HepG2 (cell line): ENCODE measurements around the gene MT1A. TPM values are rescaled to one million over a fixed set of nuclear protein-coding genes. Genes with fewer than 3 reads are reported as not detected.

Experiments used
- ASH2L ChIP-seq: fragments of 300-600, 200-600 bp; sonication (generic); IDR thresholded peaks from 2 replicates; pipeline ENCODE4 v1.7.0; 2017; ENCODE audit warnings: low read depth, mild to moderate bottlenecking, moderate library complexity, mixed read lengths, low read length; ENCODE audit not compliant: insufficient read length
- ERF ChIP-seq: IDR thresholded peaks from 2 replicates; pipeline ENCODE4 v1.6.1; 2018; ENCODE audit warnings: missing biosample characterization, missing genetic modification reagents
- ESRRA ChIP-seq: sonication (generic); formaldehyde crosslinking; IDR thresholded peaks from 2 replicates; pipeline ENCODE4 v1.5.1; 2020; ENCODE audit warnings: mild to moderate bottlenecking, low read depth, missing genetic modification reagents
- FOXC1 ChIP-seq: sonication (generic); formaldehyde crosslinking; IDR thresholded peaks from 2 replicates; pipeline ENCODE4 v1.8.0; 2022; ENCODE audit warnings: mild to moderate bottlenecking, missing genetic modification reagents, borderline replicate concordance
- GPBP1L1 ChIP-seq: sonication (generic); formaldehyde crosslinking; IDR thresholded peaks from 2 replicates; pipeline ENCODE4 v1.5.0; 2020; ENCODE audit warnings: mild to moderate bottlenecking, missing genetic modification reagents
- HNRNPK ChIP-seq: fragments of 200-400 bp; formaldehyde crosslinking; IDR thresholded peaks from 2 replicates; pipeline ENCODE4 v1.6.1; 2018; ENCODE audit warnings: low read length, low read depth, moderate library complexity, mild to moderate bottlenecking; ENCODE audit not compliant: poor library complexity, severe bottlenecking
- HOXD1 ChIP-seq: sonication (generic); formaldehyde crosslinking; IDR thresholded peaks from 2 replicates; pipeline ENCODE4 v1.5.0; 2020; ENCODE audit warnings: missing genetic modification reagents
- NFE2L1 ChIP-seq: sonication (generic); formaldehyde crosslinking; IDR thresholded peaks from 2 replicates; pipeline ENCODE4 v1.4.0; 2020; ENCODE audit warnings: missing genetic modification reagents, mild to moderate bottlenecking, borderline replicate concordance
- SOX5 ChIP-seq: IDR thresholded peaks from 2 replicates; pipeline ENCODE4 v1.6.1; 2016; ENCODE audit warnings: borderline replicate concordance
- SP4 ChIP-seq: sonication (generic); formaldehyde crosslinking; IDR thresholded peaks from 2 replicates; pipeline ENCODE4 v1.8.1; 2023; ENCODE audit warnings: mild to moderate bottlenecking, missing genetic modification reagents
- SRSF9 ChIP-seq: fragments of 200-400 bp; formaldehyde crosslinking; IDR thresholded peaks from 2 replicates; pipeline ENCODE4 v1.6.1; 2018; ENCODE audit warnings: borderline replicate concordance, mild to moderate bottlenecking, low read depth, low read length; ENCODE audit not compliant: insufficient read depth, poor library complexity, severe bottlenecking
- STAT5B ChIP-seq: sonication (generic); formaldehyde crosslinking; IDR thresholded peaks from 2 replicates; pipeline ENCODE4 v1.4.0; 2020; ENCODE audit warnings: missing genetic modification reagents
- TCF12 ChIP-seq, 2 experiments: fragments of 450-650 bp in 1 of 2; sonication (generic) in 1 of 2; formaldehyde crosslinking in 1 of 2; IDR thresholded peaks; 2 replicates each; pipeline versions ENCODE4 v1.6.1 to v1.8.0; 2017 to 2022; ENCODE audit warnings: antibody characterized with exemption in 1 of 2, mild to moderate bottlenecking in 1 of 2, missing genetic modification reagents in 1 of 2, moderate library complexity in 1 of 2
- TMF1 ChIP-seq: sonication (generic); formaldehyde crosslinking; IDR thresholded peaks from 2 replicates; pipeline ENCODE4 v1.8.1; 2022; ENCODE audit warnings: low read depth, missing genetic modification reagents
- TSC22D2 ChIP-seq: sonication (generic); formaldehyde crosslinking; IDR thresholded peaks from 2 replicates; pipeline ENCODE4 v1.5.1; 2020; ENCODE audit warnings: missing genetic modification reagents, mild to moderate bottlenecking, borderline replicate concordance
- YEATS4 ChIP-seq: sonication (generic); formaldehyde crosslinking; IDR thresholded peaks from 2 replicates; pipeline ENCODE4 v1.4.0; 2020; ENCODE audit warnings: missing genetic modification reagents, borderline replicate concordance
- ZFY ChIP-seq: sonication (generic); formaldehyde crosslinking; IDR thresholded peaks from 2 replicates; pipeline ENCODE4 v1.4.0; 2020; ENCODE audit warnings: missing genetic modification reagents
- ZNF138 ChIP-seq: sonication (generic); formaldehyde crosslinking; IDR thresholded peaks from 2 replicates; pipeline ENCODE4 v1.5.0; 2020; ENCODE audit warnings: mild to moderate bottlenecking, low read depth, missing genetic modification reagents
- ZNF235 ChIP-seq: sonication (generic); formaldehyde crosslinking; IDR thresholded peaks from 2 replicates; pipeline ENCODE4 v1.8.1; 2023; ENCODE audit warnings: mild to moderate bottlenecking, missing genetic modification reagents, borderline replicate concordance
- ZNF333 ChIP-seq: sonication (generic); formaldehyde crosslinking; IDR thresholded peaks from 2 replicates; pipeline ENCODE4 v1.4.0; 2020; ENCODE audit warnings: mild to moderate bottlenecking, missing genetic modification reagents, borderline replicate concordance
- ZNF362 ChIP-seq: sonication (generic); formaldehyde crosslinking; IDR thresholded peaks from 2 replicates; pipeline ENCODE4 v1.4.0; 2020; ENCODE audit warnings: missing genetic modification reagents, mild to moderate bottlenecking, borderline replicate concordance
- ZNF382 ChIP-seq: sonication (generic); formaldehyde crosslinking; IDR thresholded peaks from 2 replicates; pipeline ENCODE4 v1.5.0; 2020; ENCODE audit warnings: missing genetic modification reagents, mild to moderate bottlenecking, borderline replicate concordance
- ZNF557 ChIP-seq: sonication (generic); formaldehyde crosslinking; IDR thresholded peaks from 2 replicates; pipeline ENCODE4 v1.4.0; 2020; ENCODE audit warnings: missing genetic modification reagents
- ZNF883 ChIP-seq: sonication (generic); formaldehyde crosslinking; IDR thresholded peaks from 2 replicates; pipeline ENCODE4 v1.5.1; 2020; ENCODE audit warnings: mild to moderate bottlenecking, missing genetic modification reagents; ENCODE audit errors: not compliant biosample characterization
- polyA plus RNA-seq, 8 experiments: library from polyadenylated mRNA; depleted of rRNA in 3 of 8; stranded (reverse) in 7 of 8; unstranded in 1 of 8; fragments of >200 nt; fragmentation: Illumina TruSeq in 4 of 8; extraction: Trizol in 4 of 8; gene quantifications; 2 replicates each; pipeline versions ENCODE4 v1.2.1 to v1.2.3, GENCODE V29; 2011 to 2016; ENCODE audit warnings: low read depth in 4 of 8, missing spikeins in 1 of 8, mixed read lengths in 1 of 8; ENCODE audit not compliant: insufficient read depth in 1 of 8
- total RNA-seq, 5 experiments: library from RNA; depleted of rRNA; stranded (reverse); fragments of >200 nt; fragmentation: Illumina TruSeq; extraction: Trizol; gene quantifications; 2 replicates each; pipeline ENCODE4 v1.2.3, GENCODE V29; 2016; ENCODE audit warnings: low read depth in 1 of 5
- TF ChIP-seq, protein P1 (sequence below): sonication (generic); formaldehyde crosslinking; IDR thresholded peaks from 2 replicates; pipeline ENCODE4 v1.5.0; 2020; ENCODE audit warnings: missing genetic modification reagents
- TF ChIP-seq, protein P2 (sequence below): sonication (generic); formaldehyde crosslinking; IDR thresholded peaks from 2 replicates; pipeline ENCODE4 v1.4.0; 2020; ENCODE audit warnings: missing genetic modification reagents, low read depth, mild to moderate bottlenecking, borderline replicate concordance

Gene MT1A
- total and polyA plus RNA-seq, 2 of the 13 experiments (the other 11 are each of a cell fraction or from before 2014, with no cell fraction given) = 8.3 to 10.4 TPM

DNA sequence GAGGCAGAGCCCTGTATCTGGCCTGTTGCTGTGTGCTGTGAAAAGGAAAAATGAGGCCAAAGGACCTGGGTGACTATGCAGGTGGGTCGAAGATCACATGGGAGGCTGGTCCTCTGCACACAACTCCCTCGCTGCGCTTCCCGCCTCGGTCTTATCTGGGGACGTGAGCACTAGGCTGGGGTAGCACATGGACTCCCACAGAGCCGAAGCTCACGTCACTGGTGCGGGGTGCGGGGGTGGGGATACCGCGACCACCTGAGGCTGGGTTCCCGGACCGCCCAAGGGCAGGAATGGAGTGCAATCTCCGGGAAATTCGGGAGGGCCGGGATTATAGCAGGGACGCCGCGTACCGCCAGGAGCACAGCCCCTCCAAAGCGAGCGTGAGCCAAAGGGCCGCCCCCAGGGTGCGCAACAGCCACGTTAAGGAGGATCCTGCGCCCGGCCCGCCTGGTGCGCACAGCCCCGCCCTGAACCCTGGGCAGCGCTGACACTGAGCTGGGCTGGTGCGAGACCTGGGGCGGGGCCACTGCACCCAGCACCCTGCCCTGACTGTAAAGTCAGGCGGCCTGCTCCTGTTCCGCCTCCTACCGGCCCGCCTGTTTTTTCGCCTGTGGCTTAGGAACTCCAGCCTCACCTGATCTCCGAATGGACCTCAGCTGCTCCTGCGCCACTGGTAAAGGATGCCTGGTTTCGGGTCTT is 4.8 kb downstream of the MT1A start (continued):
- TF ChIP-seq ASH2L = no peak
- no peak for TF ChIP-seq HNRNPK
- TF ChIP-seq SOX5 (CRISPR knock-in tag) = no peak
- no peak for TF ChIP-seq ZNF235 (CRISPR knock-in tag)
- 0 out of 2 replicates have a peak, but pooled peaks have one; percentile 34 for TF ChIP-seq ESRRA (CRISPR knock-in tag)
- TF ChIP-seq TMF1 (CRISPR knock-in tag) = no peak
- TF ChIP-seq ZNF382 = no peak
- TF ChIP-seq STAT5B (CRISPR knock-in tag) = no peak
- TF ChIP-seq ZFY (CRISPR knock-in tag) = no peak; the same call in 1 of the 2 replicates
- no peak for TF ChIP-seq ZNF333
- no peak for TF ChIP-seq ZNF362
- TF ChIP-seq SRSF9 = no peak
- TF ChIP-seq ZNF138 (CRISPR knock-in tag) = no peak
- no peak for TF ChIP-seq TSC22D2 (CRISPR knock-in tag)
- peak; percentile 73 for TF ChIP-seq ZNF883 (CRISPR knock-in tag)
- TF ChIP-seq, protein P1, sequence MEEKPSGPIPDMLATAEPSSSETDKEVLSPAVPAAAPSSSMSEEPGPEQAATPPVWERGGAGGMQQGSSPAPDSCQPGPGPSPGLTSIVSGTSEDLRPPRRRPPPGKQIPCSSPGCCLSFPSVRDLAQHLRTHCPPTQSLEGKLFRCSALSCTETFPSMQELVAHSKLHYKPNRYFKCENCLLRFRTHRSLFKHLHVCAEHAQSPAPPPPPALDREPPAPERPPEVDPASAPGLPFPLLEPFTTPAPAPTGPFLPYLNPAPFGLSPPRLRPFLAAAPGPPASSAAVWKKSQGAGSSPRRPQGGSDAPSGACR (CRISPR knock-in tag) = no peak
- 0 out of 2 replicates have a peak, but pooled peaks have one; percentile 40 for TF ChIP-seq FOXC1
- TF ChIP-seq, protein P2, sequence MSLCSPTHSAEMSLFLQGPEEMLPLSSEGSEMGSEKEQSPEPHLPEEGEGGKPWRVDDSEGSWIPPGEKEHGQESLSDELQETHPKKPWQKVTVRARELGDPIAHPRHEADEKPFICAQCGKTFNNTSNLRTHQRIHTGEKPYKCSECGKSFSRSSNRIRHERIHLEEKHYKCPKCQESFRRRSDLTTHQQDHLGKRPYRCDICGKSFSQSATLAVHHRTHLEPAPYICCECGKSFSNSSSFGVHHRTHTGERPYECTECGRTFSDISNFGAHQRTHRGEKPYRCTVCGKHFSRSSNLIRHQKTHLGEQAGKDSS (CRISPR knock-in tag) = 0 out of 2 replicates have a peak, but pooled peaks have one; percentile 25
- TF ChIP-seq GPBP1L1 = no peak
- no peak for TF ChIP-seq YEATS4 (CRISPR knock-in tag)
- peak; percentile 18; the same call in 1 of the 2 replicates for TF ChIP-seq ERF (CRISPR knock-in tag)
- TF ChIP-seq HOXD1 = no peak
- 0 out of 2 replicates have a peak, but pooled peaks have one; percentile 38 for TF ChIP-seq ZNF557
- TF ChIP-seq NFE2L1 (CRISPR knock-in tag) = no peak
- no peak for TF ChIP-seq SP4
- no peak for TF ChIP-seq TCF12 (IDR thresholded peaks at IDR 0.05)
- TF ChIP-seq TCF12 (CRISPR knock-in tag; IDR thresholded peaks at IDR 0.05) = 0 out of 2 replicates have a peak, but pooled peaks have one; percentile 59
